HL-60/S4 treated with phorbol 12-myristate 13-acetate at 8.2 ng/mL for 4 days and 3 days (cell line): ENCODE measurements around the gene CATSPERZ.

Experiments
- in situ Hi-C: fragments of 300-500 bp; cut with MboI; formaldehyde crosslinking; loops from 2 replicates; pipeline ENCODE4 v1.15.0; 2022; ENCODE audit warnings: low sequenced_read_pairs

The CATSPERZ gene

GRCh38 chr11:64353715-64354506 lies 53.8 kb downstream of the CATSPERZ start:
- in situ Hi-C loops, result no loop called here
